GM18870 (cell line): Measurements from ENCODE around the gene TNS1.

Experiments used
- ATAC-seq: cut with Tn5 transposase; IDR thresholded peaks from one replicate; pipeline ENCODE4 v1.9.1; 2021; ENCODE audit warnings: moderate library complexity; ENCODE audit not compliant: unreplicated experiment

The TNS1 gene

DNA sequence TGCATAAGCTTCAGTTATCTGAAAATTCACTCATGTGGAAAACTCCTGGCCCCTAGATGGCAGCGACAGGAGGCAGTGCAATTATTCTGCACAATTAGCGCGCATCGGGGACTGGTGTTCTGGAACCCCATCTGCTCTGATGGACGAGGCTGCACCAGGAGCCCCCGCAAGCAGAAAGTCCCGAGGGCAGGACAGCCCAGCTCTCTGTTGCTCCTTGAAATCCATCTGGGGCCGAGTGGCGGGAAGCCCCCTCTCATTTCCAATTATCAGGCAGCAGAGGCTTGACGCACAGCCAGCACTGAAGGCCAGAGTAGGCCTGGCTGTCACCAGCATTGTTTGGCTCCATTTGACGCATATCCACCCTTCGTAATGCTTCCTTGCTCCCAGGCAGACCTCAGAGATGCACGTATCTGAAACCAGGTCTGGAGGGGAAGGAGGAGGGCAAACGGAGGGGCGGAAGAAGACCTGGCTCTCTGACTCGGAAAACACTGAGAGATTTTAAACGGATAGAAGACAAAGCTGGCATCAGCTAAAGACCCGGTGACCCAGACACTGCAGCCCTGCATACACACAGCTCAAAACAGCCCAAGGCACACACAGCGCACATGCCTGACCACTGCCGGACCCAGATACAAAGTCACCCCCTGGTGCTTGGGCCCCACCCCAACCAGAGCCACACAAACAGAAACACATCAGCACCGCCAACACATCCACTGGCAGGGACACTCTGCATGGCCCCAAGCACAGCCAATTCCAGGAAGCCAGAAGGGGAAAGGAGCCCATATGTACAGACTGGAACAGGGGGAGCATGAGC, 69.8 kb downstream of the TNS1 start:
- no peak for ATAC-seq

DNA sequence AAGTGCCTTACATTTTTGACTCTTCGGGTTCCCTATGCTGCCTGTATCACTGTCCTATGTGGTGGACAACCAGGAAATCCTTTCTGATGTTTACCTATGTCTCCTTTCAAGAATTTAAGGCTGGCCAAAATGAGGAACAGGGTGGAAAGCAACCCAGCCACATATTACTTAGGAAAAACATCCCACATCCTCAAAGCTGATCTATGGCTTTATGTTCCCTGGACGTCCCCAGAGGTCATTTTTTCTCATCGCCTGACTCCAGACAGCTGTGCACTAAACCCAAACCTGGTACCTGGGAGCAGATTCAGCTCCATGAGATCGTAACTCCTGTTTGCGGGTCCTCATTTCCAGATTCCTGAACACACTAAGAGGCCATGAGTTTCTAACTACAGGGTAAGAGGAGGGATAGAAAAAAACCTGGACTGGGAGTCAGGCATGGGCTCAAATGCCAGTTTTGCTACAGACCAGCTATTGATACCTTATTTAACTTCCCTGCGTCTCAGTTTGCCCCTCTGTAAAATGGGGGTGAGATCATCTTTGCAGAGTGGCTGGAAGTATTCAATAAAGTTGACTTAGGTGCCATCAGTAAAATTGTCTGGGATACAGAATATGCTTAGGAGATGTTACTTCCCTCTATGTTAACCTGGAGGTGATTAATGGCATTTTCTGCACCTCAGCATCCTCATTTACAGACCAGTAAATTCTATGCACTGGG, 70.8 kb downstream of the TNS1 start:
- no peak for ATAC-seq

DNA sequence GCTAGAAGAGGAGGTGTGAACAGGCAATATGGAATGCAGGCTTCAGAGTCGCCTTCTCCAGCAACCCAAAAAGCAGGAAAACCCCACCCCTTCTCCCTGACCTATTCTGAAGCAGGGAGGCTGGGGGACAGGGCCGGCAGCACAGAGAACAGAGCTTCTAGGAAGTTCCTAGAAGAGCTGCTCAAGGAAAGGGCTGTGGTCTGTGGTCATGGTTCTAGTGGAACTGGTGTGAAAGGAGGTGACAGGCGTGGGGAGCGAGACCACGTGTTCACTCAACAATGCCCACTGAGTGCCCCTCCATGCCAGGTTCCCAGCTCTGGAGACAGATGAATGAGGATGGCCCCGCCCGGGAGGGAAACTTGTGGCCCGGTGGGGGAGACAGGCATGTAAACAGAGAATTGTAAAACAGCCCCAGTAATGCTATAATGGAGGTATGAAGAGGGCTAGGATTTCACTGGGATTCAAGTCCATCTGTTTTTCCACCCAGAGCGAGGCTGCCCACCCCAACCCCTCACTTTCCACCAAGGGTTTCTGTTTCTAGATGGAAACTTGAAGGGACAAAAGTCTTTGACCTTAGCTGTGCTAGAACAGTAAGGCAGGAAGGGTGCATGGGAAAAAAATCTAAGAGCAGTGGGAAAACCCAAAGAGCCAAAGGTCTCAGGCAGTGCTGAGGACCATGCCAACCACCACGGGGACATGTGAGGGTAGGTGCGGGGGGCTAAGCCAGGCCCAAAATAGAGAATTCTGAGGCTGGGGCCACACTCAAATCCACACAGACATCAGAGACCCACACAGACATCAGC, 71.8 kb downstream of the TNS1 start:
- ATAC-seq = no peak

DNA sequence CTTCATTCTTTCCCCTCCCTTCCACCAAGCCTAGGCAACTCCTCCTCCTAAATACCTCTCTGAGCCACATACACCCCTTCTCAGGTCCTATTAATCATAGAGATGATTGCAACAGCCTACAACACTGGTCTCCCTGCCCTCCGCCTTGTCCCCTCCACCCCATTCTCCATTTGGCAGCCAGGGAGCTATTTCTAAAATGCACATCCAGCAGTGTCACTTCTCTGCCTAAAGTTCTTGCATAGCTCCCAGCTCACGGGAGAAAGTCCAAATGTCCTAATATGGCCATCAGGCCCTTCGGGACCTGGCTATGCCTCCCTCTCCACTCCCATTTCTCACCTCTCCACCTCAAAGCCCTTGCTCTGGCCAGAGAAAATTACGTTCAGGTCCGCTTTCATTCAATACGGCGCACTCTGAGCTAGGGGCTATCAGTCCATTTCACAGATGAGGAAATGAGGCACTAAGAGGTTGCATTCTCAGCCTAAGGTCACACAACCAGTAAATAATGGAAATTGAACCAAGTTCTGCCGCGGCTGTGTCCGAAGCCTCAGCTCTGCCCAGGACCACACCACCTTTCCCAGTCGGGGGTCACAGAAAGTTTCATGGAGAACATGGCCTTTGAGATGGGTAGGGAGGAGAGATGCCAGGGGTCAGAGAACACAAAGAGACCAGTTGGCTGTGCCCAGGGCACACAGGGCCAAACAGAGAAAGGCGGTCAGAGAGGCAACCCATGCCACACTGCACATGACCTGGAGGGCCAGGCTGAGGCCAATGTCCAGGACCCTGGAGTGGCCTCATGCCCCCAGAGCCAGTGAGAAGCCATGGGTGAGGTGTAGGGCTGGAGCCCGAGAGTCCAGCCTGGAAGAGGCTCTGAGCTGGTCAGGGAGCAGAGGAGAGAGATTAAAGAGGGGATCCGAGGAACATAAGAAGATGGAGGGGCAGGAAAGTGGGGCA, 72.8 kb downstream of the TNS1 start:
- ATAC-seq = no peak

DNA sequence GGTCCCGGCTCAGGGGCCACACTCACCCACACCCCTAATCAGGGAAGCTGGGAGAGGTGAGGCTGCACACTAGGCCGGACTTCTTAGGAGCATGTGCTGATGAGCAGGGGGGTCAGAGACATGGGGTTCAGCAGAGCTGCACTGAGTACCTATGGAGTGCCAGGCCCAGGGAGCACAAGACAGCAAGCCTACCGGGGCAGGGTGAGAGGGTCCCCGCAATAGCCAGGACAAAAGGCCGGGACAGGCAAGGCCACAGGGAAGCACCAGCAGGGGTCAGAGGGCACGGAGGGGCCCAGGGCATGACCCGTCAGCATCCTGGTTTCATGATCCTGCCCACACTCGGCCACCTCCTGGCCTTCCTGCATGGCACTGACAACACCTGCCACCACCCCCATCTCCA, 73.5 kb downstream of the TNS1 start:
- no peak for ATAC-seq

DNA sequence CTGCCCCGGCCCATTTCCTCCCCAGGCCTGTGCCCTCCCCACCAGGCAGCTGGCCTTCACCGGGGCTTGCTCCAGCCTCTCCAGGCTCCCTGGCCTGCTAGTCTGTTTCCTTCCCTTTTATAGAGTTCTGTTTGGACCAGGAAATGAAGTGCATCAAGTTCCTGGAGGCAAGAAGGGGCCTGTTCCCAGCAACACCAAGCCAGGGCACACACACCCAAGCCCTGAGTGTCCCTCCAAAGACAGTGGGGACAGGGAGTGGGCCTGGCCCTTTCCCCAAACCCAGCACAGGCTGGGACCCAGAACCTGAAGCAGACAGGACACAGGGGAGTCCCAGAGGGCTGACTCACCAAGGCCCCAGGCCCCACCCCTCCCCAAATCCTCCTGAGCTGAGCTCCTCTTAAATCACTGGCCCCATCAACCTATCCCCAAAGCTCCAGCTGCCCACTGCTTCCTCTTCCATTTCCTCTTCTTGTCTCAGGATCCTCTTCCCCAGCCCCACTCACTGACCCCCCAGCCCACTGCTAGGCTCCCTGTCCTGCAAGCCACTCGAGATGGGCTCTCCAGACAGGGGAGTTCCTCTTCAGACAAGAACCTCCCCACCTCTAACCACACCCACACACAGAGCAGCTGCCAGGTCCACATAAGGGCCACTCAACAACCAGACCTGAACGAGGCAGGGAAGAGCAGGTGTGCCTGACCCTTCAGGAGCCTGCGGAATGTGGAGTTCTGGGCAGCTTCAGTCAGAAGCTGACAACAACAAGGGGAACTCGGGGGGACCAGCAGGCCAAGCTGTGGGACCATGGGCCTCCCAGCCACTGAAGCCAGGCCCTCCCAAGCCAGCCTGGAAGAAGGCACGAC, 74.2 kb downstream of the TNS1 start:
- ATAC-seq = no peak

DNA sequence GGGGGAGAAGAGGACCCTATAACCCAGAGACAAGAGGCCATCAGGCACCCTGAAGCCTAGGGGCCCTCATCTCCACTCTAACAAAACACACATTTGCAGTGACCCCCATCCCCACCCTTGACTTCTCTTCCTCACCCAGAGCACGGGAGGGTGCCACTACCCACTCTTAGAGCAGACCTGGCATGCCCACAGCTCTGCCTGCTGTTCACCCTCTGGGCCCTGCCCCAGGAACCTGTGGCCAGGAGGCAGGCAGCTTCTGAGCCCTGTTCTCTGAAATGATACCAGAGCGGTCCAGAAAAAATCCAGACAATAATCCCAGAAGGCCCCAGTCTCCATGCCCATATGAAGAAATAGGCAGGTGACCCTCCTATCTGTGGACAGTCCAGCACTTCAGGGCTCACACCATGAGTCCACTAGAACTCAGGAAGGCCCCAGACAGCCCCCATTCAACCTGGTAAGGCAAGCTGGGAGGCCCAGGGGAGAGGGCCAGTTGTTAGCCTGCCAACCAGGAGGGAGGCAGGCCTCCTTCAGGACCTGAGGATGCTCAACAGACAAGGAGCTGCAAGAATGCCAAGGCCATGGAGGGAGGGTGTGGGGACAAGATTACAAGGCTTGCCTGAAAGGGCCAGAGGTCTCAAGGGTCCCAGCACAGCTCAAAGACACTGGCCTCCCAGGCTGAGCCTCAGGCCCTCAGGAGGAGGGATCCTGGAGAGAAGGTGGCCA, 75.0 kb downstream of the TNS1 start:
- no peak for ATAC-seq

DNA sequence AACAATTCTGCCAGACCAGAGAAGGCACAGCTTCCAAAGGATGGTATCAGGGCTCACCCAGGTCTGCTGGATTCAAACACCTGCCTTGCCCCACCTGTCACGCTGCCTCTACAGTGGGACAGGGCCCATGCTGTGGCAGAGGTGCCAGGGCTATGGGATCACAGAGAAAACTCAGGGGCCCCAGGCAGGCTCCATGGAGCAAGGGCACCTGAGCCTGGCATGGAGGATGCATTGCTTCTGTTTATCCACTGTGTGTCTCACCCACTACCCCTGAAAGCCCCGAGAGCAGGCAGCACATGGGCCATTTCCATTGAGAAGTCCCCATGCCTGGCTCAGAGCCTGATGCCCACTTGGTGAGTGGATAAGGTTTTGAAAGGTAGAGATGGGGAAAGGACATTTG, 76.0 kb downstream of the TNS1 start:
- no peak for ATAC-seq

DNA sequence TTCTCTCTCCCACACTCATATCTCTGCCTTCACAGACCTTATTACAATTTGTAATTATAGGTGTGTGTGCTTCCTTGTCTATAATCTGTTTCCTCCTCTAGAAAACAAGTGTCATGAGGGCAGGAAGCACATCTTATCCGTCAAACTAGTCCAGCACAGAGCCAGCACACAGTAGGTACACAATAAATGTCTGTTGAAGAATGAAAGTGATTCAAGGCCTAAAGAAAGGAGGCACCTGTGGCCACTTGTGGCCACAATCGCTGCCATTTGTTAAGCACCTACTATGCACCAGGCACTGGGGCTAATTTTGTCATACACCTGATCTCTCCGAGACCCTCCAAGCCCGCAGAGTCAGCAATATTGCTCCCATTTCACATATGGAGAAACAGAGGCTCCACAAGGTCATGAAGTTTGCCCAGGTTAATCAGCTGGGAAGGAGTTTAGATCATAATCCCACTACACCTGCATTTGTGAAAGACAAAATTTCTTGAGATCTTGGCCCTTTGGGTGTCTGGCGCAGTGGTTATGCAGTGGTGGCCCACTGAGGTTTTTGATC, 78.4 kb downstream of the TNS1 start:
- no peak for ATAC-seq

DNA sequence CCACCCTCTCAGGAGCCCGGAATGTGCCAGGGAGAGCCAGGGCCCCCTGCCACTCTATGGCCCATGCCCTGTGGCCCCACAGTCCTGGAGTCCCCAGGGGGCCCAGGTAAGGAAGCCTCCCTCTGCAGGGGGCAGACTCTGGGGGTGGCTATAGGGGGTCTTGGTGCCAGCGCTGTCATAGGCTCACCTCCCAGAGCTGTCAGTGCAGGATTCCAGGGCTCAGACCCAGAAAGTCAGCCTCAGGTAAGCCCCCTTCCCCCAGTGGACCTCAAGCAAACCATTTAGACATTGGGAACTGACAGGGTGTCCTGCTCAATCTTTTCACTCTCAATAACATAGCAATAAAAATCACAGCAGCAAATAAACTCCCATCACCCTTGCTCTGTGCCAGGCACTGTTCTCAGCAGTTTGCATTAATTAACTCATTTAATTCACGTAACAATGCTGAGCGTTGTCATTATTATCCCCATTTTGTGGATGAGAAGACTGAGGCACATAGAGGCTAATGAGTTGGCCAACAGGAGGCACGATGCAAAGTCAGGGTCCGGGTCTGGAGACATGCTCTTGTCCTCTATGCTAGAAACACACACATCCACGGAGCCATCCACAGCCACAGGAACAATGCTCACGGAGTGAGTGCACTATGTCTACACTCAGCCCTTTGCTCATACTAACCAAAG, 79.6 kb downstream of the TNS1 start:
- no peak for ATAC-seq

DNA sequence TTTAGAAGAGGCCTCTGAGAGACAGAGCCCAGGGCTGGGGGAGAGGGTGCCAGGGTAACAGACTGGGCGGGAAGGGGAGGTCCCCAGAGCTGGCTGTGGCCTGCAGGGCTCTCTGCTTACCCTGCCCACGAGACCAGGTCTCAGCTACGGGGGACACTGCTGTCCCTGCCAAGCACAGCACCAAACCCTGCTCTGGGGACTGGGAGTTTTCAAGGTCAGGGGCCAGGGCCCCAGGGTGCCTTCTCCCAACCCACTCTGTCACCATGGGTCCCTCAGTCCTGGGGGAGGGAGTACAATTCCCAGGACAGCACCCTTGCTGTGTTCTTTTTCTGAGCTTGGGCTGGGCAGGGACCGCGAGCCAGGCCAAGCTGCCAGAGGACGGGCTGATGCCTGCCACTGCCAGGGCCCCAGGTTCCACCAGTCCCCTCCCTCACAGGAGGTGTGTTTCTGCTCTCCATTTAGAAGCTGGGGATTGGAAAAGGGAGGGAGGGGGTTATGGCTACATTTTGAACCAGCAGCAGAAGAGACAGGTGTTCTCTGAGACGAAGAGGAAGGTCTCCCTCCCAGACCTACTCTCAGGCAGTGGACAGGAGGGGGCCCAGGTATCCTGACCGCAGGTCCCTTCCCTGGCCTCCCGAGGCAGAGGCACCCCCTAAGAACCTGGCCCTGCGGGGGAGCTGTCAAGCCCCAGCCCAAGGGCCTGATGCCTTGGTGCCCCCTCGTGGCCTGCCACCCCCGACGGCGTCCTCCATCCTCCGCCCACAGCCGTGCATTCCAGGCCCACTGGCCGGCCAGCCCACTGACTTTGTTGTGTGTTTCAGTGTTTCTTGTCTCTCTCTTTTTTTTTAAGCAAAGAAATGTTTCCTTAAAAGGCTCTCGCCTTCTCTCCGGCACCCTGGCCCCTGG, 80.4 kb downstream of the TNS1 start:
- ATAC-seq = no peak

DNA sequence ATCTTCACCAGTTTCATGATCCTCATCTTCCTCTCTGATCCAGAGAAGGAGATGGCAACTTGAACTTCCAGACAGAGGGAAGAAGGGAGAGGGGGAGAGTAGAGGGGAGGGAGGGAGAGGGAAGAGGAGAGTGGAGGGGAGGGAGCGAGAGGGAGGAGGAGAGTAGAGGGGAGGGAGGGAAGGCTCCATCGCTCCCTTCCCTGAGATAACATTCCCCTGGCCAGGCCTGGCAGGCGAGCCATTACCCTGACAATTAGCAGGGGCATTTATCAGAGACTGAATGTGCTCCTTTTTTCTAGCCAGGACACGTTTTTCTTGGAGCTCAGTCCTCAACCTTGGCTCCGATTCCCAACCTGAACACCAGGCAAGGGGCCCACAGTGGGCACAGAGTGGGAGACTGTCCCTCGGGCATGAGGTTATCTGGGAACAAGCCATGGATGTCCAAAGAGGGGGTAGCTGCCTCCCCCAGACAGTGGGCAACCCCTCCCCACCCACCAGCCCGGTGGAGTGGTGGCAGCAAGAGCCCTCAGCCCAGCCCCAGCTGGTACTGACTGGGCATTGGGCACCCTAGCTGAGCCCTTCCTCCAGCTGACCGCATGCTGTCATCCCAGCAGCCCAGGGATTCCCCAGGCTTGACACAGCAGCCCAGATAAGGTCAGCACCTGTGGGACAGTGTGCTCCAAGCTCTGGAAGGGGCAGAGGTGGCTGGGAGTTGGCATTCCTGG, 81.8 kb downstream of the TNS1 start:
- ATAC-seq = no peak

DNA sequence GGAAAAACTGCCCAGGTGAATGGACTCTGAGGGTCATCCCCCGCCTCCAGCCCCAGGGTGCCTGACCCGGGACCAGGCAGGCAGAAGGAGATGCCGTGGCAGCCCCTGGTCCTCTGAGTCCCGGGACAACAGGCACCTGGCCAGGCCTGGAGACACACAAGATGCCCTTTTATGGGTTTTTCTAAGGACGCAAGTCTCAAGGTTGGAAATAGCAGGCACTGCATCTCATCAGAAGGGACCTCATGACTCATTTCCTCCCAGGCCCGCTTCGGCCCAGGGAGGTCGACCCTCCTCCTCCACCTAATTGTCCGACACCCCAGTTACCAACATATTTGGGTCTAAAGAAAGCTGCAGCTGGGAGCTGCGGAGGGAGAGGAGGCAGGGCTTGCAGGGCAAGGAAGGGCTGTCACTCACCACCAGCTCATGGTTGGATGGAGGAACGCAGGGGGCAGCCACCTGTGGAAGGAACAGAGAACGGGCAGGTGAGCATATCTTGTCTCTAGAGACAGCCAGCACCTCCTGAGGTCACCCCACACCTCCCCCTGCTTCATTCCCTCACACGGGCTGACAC, 82.9 kb downstream of the TNS1 start:
- ATAC-seq = no peak

DNA sequence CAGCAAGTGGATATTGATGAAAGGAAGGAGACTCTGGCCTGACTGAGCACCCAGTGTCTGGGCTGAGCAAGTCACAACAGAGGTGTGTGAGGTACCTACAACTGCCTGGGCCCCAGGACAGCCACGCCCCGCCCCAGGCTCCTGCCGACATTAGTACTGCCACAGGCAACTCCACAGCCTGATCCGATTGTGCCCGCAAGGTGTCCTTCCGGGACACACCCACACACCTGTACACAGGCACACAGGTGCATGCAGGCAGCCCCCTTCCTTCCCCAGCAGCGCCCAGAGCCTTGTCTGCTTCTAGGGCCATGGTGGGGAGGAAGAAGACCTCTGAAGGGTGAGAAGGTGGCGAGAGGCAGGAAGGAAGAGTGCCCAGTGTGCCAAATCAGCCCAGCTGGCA, 83.6 kb downstream of the TNS1 start:
- ATAC-seq = no peak

DNA sequence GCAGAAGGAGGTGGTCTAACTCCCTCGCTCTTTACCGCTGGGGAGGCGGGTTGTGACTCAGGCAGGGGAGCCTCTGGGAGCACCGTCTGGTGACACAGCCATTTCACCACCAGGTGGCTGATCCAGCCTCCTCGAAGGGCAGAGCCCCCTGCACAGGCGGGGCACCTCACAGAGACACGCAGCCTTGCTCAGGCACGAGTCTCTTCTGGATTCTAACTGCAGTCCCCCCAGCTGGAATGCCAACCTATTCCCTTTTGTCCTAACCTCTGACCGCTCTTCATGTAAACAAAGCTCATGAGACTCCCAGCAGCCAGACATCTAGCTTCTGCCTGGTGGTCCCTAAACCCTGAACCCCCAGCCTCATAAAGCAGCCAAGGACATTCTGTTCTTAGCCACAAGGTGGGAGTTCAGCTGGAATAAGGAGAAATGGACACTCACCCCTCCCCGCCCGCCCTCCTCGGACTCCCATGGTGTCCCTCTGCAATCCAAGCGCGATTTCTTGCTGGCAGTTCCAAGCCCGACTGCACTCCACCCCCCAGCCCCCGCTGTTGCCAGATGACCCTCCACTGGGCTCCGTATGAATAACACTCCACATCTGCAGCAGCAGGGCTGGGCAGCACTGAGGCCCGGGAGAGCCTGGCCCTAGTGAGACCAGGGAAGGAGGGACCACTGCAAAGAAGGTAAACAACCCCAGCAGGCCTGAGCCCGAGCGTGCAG, 84.3 kb downstream of the TNS1 start:
- no peak for ATAC-seq
